Measurements from ENCODE around the gene PIK3R5. TPM values are rescaled to one million over a fixed set of nuclear protein-coding genes. Genes with fewer than 3 reads are reported as not detected.
"Not testable (repeated sequence)": the region's sequence is repeated elsewhere in the genome, so short reads cannot be mapped to it uniquely, and the experiment has no call there.

PIK3R5 gene
- total RNA-seq, 1 donor from 2014 or later: 34.5 TPM

- no peak for DNase-seq (ENCODE audit: low spot score)
These were observed 67.4 kb downstream of the PIK3R5 start for GRCh38 chr17:8898126-8898525.

- peak; percentile 69 for DNase-seq (ENCODE audit: low spot score)
These were observed 68.6 kb downstream of the PIK3R5 start for GRCh38 chr17:8896641-8897635.

GRCh38 chr17:8896087-8896486 lies 69.4 kb downstream of the PIK3R5 start:
- DNase-seq (ENCODE audit: low spot score): peak; percentile 41

GRCh38 chr17:8894673-8895578 lies 70.6 kb downstream of the PIK3R5 start:
- DNase-seq (ENCODE audit: low spot score): peak; percentile 67

GRCh38 chr17:8894202-8894671 lies 71.3 kb downstream of the PIK3R5 start:
- DNase-seq (ENCODE audit: low spot score): peak; percentile 69

GRCh38 chr17:8893621-8894201 lies 71.8 kb downstream of the PIK3R5 start:
- no peak for DNase-seq (ENCODE audit: low spot score)

- DNase-seq (ENCODE audit: low spot score): no peak
These were observed 72.4 kb downstream of the PIK3R5 start for GRCh38 chr17:8893059-8893458.

- DNase-seq (ENCODE audit: low spot score): no peak
These were observed 73.2 kb downstream of the PIK3R5 start for GRCh38 chr17:8892338-8892690.

GRCh38 chr17:8890671-8891070 lies 74.8 kb downstream of the PIK3R5 start:
- DNase-seq (ENCODE audit: low spot score): no peak

GRCh38 chr17:8889458-8890210 lies 75.9 kb downstream of the PIK3R5 start:
- no peak for DNase-seq (ENCODE audit: low spot score)

- no peak for DNase-seq (ENCODE audit: low spot score)
These were observed 76.7 kb downstream of the PIK3R5 start for GRCh38 chr17:8888704-8889302.

- no peak for DNase-seq (ENCODE audit: low spot score)
These were observed 77.4 kb downstream of the PIK3R5 start for GRCh38 chr17:8887834-8888703.

- DNase-seq (ENCODE audit: low spot score): no peak
These were observed 78.2 kb downstream of the PIK3R5 start for GRCh38 chr17:8887301-8887700.

- no peak for DNase-seq (ENCODE audit: low spot score)
These were observed 79.4 kb downstream of the PIK3R5 start for GRCh38 chr17:8885967-8886684.

GRCh38 chr17:8885163-8885966 lies 80.1 kb downstream of the PIK3R5 start:
- DNase-seq (ENCODE audit: low spot score): not testable (repeated sequence)

GRCh38 chr17:8884336-8884990 lies 81.0 kb downstream of the PIK3R5 start:
- DNase-seq (ENCODE audit: low spot score): no peak

- no peak for DNase-seq (ENCODE audit: low spot score)
These were observed 82.2 kb downstream of the PIK3R5 start for GRCh38 chr17:8883353-8883752.
